Stimulated activated CD8-positive, alpha-beta memory T cell treated with anti-CD3 and anti-CD28 coated beads, Interleukin-4, amount 100 ng/mL, for 4 hours (primary cell): Measurements from ENCODE around the gene TAF1C.
"Not testable (repeated sequence)": the region's sequence is repeated elsewhere in the genome, so short reads cannot be mapped to it uniquely, and the experiment has no call there.

Source experiments
- DNase-seq, 2 donors: peaks; one replicate each; pipeline ENCODE4 v3.0.0-alpha.2; 2020; ENCODE audit warnings: low read depth in 2 of 2, low spot score in 1 of 2

The TAF1C gene

DNA sequence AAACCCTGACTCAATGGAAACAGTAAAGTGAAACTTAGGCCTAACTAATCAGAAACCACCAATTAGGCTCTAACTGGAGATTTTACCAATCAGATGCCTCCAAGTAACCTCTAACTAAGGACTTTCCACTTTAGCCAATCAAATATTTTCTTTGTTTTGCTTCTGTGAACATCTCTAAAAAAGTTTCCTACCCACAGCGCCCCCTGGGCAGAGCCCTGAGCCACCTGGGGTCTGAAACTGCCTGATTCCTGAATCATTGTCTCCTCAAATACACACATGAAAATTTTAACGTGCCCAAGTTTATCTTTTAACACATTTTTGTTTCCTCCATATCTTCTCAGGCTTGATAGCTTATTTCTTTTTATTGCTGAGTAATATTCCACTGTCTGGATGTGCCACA, 23.1 kb upstream of the TAF1C start:
- DNase-seq, result no peak

- DNase-seq, result no peak
Measured at GRCh38 chr16:84207879-84208278, 21.0 kb upstream of the TAF1C start.

DNA sequence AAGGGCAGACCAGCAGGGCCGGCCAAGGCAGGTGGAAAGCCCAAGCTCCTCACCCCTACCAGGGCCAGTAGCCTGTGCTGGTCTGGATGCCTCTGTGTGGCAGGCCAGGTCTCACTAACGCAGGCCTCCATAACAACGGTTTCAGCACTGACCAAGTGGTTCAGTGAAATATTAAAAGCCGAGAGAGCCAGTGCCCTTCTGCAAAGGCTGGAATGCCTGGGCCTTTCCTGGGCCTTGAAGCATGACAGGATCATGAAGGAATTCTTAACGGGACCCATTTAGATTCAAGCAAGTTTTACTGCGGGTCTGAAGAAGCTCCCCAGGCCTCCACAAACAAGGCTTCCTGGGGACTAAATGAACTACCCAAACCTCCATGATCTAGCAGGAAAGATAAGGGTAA, 20.4 kb upstream of the TAF1C start:
- DNase-seq, result no peak

- DNase-seq, result no peak
Measured at GRCh38 chr16:84205976-84206691, 19.3 kb upstream of the TAF1C start.

GRCh38 chr16:84205123-84205522, 18.3 kb upstream of the TAF1C start:
- DNase-seq, result not testable (repeated sequence)

DNA sequence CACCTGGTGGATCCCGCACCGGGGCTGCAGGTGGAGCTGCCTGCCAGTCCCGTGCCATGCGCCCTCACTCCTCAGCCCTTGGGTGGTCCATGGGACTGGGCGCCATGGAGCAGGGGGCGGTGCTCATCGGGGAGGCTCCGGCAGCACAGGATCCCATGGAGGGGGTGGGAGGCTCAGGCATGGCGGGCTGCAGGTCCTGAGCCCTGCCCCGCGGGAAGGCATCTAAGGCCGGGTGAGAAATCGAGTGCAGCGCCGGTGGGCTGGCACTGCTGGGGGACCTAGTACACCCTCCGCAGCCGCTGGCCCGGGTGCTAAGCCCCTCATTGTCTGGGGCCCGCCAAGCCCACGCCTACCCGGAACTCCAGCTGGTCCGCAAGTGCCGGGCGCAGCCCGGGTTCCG, 17.7 kb upstream of the TAF1C start:
- not testable (repeated sequence) for DNase-seq

DNA sequence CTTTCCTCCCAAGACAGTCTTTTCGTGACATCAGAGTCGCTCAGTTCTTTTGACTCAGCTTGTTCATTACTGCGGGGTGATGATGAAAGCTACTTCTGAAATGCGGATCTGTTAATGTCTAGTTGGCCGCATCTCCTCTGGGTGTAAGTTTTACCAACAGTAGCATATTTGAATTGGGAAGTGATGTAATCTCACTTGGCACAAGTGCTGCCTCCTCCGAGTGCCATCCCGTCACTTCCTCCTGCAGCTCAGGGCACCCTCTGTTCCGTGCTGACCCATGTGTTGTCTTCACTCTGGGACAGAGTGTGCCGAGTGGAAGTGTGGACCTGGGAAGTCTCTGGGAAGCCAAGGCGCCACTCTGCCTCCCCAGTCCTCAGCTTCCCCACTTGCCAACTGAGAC, 13.0 kb upstream of the TAF1C start:
- no peak for DNase-seq

DNA sequence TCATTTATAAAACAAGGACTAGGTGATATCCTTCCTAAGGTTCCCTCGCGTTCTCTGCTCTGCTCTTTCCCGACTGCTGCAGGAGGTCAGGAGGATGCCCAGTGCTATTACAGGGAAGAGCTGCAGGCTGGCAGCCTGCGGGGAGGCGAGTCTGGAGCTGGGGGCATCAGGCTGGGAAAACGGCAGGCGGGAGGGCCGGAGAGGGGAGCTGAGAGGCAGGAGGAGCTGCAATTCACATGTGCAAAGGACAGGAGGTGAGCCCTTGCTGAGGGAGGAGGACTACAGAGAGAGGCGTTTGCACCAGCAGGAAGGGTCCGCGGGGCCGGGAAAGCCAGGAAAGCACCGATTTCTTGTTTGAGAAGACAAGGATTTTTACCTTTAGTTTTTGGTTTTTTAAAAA, 12.2 kb upstream of the TAF1C start:
- no peak for DNase-seq

DNA sequence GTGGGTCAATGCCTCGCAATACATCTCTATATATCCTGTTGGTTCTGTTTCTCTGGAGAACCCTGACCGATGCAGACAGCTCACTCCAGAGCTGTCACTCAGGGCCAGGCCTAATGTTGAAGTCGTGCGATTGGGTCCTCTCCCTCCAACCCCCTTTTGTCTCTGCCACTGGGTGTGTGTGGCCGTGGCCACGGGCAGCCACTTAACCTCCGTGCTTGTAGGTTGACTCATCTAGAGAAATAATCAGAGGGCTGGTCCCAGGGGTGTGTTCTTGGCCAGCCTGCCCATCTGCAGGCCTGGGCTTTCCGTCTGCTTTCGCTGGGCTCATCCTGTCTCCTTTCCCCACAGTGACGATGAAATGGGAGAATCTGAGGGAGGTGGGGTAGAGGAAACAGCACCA, 11.5 kb upstream of the TAF1C start:
- no peak for DNase-seq

DNA sequence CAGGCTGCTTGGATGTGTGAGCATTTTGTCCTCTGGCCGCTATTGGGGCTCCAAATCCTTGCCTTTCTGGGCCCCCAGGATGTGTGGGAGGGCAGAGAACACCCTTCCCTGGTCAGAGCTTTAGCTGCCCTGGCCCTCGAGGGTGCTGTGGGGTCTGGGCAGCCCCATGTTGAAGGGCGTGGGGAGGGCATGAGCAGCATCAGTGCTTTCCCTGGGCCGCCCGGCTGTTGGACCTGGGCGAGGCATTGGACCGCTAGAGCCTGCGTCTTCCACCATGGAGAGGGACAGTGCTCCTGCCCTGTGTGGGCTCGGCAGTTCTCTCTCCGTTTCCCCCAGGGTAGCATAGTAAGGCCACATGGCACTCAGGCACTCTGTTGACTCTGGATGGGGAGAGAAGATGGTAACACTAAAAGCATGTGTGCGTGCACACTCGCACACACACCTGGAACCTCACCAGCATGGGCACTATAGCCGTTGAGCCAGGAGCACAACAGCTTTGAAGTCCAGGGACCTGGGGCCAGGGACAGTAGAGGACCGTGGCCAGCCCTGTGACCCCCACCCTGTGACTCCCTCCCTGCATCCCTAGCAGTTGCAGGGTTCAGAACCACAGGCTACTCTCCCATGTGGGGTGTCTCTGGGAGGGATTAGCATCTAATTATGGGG, 10.7 kb upstream of the TAF1C start:
- DNase-seq, result no peak

DNA sequence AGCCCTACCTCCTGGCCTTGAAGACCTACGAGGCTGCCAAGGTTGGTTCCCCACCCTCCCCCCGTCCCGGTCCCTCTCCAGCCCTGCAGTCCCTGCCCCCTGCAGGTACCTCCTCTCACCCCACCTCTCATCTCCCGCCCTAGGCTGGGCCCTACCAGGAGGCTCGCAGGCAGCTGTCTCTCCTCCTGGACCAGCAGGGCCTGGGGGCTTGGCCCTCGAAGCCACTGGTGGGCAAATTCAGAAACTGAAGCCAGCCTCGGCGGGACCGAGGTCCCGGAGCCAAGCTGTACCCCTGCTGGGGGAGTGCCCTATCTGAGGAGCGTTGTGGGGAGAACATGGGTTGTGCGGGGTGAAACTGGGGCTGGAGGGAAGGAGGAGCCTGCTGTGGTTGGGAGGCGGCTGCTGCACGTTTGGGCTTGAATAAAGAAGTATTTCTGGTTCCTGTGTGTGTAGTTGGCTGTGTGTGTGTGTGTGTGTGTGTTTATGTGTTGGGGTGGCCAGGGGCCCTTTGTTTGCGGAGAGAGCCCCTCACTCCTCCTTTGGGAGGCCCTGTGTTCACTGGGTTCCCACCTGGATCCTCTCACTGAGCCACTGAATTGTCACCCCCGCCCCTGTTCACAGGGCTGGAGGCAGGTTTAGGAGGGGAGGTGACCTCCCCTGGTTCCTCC, 10.0 kb upstream of the TAF1C start:
- DNase-seq, result no peak

- no peak for DNase-seq
Measured at GRCh38 chr16:84196101-84196500, 9.2 kb upstream of the TAF1C start.

DNA sequence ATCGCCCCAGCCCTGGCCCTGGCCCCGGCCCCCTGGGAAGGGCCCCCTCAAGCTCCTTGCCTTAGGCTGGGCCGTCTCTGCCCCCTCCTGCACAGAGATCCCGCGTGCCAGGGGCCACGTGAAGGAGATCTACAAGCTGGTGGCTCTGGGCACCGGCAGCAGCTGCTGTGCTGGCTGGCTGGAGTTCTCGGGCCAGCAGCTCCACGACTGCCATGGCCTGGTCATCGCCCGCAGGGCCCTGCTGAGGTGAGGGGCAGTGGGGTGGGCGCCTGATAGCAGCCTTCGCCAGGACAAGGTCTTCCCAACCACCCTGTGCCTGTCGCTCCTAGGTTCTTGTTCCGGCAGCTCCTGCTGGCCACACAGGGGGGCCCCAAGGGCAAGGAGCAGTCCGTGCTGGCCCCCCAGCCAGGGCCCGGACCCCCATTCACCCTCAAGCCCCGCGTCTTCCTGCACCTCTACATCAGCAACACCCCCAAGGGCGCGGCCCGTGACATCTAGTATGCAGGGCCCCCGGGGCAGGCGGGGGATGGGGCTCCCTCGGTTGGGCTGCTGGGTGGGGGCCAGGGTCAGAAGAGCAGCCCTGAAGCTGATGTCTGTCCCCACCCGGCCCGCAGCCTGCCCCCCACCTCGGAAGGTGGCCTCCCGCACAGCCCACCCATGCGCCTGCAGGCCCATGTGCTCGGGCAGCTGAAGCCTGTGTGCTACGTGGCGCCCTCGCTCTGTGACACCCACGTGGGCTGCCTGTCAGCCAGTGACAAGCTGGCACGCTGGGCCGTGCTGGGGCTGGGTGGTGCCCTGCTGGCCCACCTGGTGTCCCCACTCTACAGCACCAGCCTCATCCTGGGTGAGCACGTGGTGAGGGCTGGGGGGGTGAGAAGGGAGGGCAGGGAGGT, 8.6 kb upstream of the TAF1C start:
- no peak for DNase-seq

GRCh38 chr16:84194470-84195200, 7.8 kb upstream of the TAF1C start:
- no peak for DNase-seq

DNA sequence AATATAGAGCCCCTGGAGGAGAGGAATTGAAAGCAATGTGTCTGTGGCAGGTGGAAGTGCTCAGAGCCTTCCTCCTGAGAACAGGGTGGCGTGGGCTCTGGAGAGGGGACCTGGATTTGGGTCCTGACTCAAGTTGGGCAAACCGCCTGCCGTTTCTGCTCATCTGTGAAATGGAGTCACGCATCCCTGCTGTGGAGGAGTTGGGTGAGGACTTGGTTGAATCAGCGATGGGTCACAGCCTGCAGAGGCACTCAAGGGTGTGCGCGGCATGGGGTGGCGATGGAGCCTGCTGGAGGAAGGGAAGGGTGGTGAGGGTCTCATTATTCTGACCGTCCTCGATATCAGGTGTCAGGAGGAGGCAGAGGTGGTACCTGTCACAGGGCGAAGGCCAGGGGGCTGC, 7.2 kb upstream of the TAF1C start:
- DNase-seq, result no peak

DNA sequence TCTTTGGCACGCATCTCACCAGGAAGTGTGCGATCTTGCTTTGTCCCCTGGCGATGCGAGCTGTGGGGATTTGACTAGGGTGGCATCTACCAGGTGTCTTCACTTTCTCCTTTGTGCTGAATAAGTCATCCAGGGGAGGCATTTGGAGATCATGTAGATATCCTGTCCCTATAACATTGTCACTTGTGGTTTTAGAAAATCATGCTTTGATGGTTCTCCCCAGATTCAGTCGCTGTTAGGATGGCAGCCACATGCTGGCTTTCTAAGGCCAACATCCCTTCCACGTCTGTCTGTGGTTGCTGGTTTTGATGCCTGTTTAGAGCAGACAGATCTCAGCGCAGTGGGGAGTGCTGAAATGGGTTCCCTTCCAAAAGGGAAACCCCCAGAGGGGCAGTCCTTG, 6.6 kb upstream of the TAF1C start:
- DNase-seq, result no peak

- no peak for DNase-seq
Measured at GRCh38 chr16:84191466-84191865, 4.6 kb upstream of the TAF1C start.

GRCh38 chr16:84190731-84191388, 4.0 kb upstream of the TAF1C start, which contains the start of gene ADAD2:
ADAD2 (plus strand) TSS chr16:84191157; CDS start chr16:84191231, 74 bp downstream.
- no peak for DNase-seq

- DNase-seq, result no peak
Measured at GRCh38 chr16:84184775-84185174, 2.1 kb downstream of the TAF1C start.

DNA sequence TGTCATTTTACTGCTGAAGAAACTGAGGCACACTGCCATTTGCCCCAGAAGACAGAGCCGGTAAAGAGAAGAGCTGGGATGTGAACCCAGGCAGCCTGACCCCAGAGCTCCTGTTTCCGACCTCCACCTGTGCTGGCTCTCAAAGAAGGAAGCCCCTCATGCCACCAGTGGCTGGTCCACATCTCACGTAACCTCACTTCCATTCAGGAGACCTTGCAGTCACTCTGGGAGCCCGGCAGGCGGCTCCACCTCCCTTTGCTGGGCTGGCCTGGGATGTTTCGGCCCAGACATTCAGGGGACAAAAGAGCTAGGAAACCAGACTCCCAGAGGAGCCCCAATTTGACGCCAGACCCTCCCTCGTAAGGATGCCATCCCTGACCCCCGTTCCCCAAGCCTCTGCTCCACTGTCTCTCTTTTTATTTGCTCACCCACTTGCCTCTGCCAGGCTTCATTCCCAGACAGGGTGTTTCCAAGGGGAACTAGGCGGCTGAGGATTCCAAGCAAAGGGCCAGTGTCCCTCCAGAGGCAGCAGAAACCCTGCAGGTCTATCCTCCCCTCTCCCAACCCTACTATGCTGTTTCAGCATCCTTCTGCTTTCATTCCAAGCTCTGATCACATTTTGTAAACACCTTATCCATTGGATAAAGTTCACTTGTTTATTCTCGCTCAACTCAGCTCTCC, 2.8 kb downstream of the TAF1C start:
- no peak for DNase-seq
